Dermis microvascular lymphatic vessel endothelial cell (primary cell): ENCODE results near the gene S100A4. TPM values are rescaled to one million over a fixed set of nuclear protein-coding genes. Genes with fewer than 3 reads are reported as not detected.
A peak's percentile ranks its signal among the peaks of the same experiment; 100 is the strongest.
"Not testable (repeated sequence)": the region's sequence is repeated elsewhere in the genome, so short reads cannot be mapped to it uniquely, and the experiment has no call there.

Source experiments
- DNase-seq, 2 donors: peaks; one replicate each; pipeline versions ENCODE4 v3.0.0 to v3.0.0-alpha.2; 2010; ENCODE audit warnings: low read depth in 2 of 2
- total RNA-seq: library from RNA; depleted of rRNA; stranded (reverse); fragments of >200 nt; gene quantifications from 2 replicates; pipeline ENCODE4 v1.2.1, GENCODE V29; 2014

S100A4 gene
- total RNA-seq, 1 donor from 2014 or later, result 35.9 TPM

DNA sequence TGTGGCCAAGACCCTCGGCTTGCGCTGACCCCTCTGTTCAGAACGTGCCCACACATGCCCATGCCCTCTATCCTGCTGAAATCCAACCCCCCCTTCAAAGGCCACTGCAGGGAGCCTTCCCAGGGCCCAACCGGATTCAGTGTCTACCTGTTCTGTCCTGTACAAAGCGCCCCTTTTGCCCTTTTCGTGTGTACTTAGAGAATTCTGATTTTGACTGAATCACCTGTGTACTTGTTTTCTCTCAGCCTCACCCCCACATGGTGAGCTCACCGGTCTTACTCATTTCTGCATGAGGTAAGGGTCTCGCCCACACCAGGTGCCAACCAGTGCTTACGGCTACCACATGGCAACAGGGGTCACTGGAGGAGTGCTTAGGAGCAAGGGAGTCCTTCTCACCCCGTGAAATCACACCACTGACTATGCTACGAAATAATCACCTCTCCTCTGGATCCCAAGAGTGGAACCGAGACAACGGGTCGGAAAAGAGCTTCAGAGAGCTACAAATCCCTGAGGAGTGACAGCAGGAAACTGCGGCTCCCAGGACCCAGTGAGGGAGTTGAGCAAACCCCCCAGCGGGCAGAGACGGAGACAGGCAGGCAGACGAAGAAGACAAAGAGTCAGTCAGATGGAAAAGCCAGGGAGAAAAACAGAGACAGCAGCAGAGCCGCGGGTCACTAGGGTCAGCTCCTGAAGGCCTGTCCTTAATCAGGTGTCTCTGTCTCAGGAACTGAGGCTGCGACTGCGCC lies 22.2 kb upstream of the S100A4 start:
- peak in 1 of 2 donors; percentile 65 for DNase-seq

DNA sequence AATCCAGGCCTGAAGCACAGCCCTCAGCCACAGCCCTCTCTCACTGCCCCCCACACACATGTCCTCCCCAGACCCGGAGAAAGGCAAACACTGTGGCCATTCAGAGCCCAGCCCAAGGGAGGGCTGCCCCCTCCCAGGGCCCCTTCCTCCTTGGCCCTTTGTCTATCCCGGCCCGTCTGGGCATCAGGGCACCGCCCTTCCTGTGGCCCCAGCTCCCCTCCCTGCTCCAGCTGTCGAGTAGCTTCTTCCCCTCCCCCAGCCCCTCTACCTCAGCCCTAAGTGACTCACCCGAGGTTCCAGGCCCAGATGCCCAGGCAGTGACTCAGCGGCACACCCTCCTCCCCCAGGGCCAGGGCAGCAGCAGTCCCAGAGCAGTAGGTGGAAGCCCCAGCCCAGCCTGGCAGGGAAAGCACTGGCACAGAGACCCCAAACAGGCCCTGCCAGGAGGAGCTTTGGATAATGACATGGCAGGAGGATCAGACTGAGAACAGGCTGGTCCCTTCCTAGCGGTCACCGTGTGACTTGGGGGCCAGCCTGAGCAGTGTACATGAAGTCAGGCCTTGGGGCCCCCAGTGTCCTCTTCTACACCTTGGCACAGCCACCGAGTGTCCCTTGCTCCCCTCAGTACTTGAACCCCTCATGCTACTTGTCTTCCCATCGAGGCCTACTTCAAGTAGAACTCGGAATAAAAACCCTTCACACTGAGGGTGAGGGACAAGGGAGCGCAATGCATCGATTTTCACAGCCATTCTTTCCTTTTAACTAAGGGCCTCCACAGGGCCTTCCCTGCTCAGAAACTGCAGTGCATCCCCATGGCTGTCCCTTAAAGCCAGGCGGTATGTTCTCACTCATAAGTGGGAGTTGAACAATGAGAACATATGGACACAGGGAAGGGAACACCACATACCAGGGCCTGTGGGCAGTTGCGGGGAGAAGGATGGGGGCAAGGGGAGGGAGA lies 21.1 kb upstream of the S100A4 start:
- DNase-seq, result peak; percentile 70 to 98

DNA sequence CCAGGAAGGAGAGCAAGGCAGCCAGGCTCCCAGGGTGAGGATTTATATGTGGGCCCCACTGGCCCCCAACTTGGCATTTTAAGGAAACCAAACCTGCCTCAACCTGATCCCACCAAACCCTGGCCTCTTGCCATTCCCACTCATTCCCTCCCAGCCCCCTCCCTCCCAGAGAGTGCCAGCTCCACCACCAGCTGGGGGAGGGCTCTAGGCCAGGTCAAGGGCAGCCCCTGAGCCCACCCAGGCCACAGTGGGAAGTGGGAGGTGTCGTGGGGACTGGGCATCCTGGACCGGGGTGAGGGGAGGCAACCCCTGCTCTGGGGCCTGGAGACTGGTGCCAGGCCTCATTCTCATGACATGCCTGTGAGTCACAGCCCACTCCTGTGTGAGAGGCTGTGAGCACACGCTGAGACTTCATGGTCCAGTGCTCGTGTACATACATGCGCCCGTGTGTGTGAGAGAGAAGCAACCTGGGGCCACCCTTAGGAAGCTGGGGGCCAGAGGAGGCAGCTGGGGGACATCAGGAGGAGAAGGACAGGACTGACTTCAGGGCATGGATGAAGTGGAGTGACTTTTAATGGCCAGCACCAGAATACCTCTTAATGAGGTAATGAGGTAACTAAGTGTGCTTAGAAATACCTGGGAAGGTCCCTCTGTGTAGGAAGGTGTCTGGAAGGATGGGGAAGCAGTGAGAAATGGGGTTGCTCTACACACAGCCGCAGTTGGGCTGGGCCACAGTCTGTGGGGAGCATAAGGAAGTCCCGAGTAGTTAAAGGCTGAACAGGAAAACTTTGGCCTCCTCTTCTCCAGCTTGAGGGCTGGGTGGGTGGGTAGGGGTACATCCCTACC lies 20.1 kb upstream of the S100A4 start, which contains the start of gene S100A2:
Gene S100A2, minus strand, starts transcription at position 316 of the 846 bp plus-strand sequence. CDS start 1,967 bp downstream, outside the sequence.
- peak in 1 of 2 donors; percentile 91 for DNase-seq

DNA sequence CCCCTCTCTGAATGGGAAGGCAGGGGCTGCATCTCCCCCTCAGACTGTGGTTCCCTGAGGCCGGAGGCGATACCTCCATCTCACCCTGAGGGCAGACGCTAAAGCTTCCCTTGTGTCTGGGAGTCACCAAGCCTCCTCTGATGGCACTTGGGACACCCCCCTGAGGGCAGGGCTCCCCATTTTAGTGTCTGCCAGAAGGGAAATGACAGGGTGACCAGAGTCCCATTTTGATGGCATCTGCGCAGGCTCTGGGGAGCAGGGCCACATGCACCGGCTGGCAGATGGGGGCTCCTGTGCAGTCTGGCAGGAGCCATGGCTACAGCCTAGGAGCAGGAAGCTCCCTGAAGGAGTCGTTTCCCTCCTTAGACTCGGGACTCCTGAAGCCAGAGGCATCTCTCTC lies 18.4 kb upstream of the S100A4 start:
- no peak for DNase-seq

DNA sequence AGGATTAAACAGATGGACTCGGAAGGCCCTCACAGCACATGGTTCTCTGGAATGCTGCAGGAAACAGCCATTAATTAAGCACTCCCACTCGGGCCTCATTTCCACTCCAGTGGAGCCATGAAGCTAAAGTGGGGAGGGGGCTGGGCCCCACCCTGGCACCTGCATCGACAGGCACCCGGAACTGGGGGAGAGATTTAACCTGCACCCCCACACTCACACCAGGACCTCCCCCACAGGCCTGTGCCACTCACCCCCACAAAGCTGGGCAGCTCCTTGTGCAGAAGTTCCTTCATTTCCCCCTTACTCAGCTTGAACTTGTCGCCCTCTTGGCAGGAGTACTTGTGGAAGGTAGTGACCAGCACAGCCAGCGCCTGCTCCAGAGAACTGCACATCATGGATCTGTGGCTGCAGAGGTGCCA lies 17.9 kb upstream of the S100A4 start:
- no peak for DNase-seq

DNA sequence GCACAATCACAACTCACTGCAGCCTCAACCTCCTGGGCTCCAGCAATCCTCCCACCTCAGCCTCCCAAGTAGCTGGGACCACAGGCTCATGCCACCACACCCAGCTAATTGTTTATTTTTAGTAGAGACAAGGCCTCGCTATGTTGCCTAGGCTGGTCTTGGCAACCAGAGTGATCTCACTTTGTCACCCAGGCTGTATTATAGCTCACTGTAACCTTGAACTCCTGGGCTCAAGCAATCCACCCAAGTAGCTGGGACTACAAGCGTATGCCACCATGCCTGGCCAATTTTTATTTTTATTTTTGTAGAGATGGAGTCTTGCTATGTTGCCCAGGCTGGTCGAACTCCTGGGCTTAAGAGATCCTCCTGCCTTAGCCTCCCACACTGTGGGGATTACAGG lies 16.4 kb upstream of the S100A4 start:
- not testable (repeated sequence) for DNase-seq

DNA sequence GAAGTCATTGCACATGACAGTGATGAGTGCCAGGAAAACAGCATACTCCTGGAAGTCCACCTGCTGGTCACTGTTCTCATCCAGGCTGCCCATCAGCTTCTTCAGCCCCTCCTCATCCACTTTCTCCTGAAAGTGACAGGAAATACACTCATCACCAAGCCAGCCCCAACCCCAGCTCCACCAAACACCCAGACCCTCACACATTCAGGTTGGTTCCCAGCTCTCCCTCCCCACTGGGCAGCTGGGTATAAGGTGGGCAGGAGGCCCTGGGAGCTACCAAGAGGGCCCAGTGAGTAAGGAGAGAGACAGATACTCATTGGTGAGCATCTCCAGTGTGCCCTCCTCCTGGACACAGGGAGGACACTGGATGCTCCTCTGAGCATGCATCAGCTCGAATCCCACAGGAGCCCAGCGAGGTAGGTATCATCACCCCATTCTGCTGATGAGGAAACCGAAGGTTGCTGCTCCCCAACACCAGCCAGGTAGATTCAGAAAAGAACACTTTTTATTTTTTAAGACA lies 15.9 kb upstream of the S100A4 start:
- DNase-seq, result no peak

DNA sequence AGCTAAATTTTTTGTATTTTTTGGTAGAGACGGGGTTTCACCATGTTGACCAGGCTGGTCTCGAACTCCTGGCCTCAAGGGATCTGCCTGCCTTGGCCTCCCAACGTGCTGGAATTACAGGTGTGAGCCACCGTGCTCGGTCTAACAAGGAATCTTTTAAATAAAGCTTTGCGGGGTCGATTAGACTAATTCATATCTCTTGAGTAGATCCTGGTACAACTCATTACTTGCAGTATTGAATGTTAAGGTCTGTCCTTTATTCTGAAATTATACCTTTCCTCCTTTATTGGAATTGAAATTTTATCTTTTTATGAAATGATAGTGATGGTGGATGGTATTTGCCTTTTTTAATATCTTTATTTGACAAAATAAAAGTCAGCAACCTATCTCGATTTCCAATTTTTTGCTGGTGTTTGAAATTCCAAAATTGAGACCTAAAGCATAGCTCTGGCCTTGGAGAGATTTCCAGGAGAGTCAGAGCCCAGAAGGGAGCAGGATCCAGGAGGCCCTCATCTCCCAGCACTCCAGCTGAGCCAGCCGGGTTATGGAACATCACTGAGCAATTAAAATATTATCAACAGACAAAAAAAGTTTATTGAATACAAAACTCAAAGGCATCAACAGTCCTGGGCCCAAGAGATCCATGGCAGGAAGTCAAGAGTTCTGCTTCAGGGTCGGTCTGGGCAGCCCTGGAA lies 15.3 kb upstream of the S100A4 start:
- DNase-seq, result no peak

DNA sequence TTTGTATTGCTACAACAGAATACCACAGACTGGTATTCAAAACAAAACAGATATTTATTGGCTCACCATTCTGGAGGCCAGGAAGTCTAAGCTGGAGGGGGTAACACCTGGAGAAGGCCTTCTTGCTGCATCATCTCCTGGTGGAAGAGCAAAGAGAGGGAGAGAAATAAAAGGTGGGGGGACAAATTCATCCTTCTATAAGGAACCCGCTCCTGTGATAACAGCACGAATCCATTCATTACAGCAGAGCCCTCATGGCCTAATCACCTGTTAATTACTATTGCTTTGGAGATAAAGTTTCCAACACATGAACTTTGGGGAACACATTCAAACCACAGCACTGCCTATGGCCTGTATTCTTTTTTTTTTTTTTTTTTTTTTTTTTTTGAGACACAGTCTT lies 14.6 kb upstream of the S100A4 start:
- no peak for DNase-seq

DNA sequence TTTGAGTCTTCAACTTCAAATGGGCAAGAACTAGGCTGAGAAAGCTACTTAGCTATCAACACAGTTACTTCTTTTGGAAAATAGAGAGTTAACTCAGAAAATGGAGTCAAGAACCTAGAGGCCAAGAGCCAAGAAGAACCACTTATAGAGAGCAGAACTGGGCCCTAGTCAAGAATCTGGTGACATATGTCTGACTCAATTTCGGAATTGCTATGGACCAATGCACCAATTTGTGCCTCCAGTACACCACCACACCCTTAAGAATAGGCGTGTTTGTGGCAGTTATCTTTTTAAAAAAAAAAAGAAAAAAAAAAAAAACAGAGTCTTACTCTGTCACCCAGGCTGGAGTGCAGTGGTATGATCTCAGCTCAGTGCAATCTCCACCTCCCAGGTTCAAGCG lies 12.3 kb upstream of the S100A4 start:
- DNase-seq, result no peak

DNA sequence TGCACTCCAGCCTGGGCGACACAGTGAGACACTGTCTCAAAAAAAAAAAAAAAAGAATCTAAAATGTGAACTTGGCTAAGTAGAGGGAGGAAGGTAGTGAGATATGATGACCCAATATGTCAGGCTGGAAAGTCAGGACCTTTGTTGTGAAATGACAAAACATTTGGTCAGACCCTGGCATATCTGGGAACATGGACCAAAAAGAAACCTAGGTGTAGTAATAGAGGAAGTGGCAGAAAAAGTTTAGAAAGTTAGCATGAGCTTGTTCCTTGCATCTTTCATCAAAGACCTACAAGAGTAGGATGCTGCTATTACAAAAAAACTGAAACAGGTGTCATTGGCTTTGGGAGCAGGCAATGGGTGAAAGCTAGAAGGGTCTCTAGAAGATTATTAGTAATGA lies 10.7 kb upstream of the S100A4 start:
- DNase-seq, result no peak

DNA sequence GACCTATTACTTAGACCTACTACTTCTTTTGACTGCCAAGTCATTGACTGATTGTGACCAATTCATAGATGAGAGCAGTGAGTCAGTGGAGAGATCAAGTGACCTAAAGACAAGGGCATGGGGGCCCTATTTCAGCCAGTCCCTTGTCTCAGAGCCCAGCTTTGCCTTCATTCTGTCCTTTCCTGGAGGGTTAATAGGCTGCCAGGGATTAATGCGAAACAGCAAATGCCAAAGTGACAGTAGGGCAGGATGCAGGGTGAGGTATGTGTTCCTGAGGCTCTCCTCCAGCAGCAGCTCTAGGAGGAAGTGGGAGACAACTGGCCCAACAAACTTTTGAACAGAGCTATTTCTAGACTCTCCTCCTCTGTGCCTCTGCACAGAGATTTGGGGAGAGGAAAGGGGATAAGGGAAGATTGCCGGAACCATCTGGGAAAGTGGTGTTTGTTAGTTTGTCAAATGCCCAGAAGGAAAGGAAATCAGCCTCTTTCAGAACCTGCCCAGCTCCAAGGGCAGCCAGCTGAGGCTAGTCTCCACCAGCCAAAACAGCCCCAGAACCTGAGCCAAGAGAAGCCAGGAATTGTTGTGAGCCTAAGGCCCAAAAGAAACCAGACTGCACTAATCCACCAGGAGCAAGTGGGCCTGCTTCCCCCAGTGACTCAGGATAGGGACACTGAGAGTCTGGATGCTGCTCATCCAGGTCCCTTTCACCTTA lies 8.4 kb upstream of the S100A4 start:
- DNase-seq, result peak in 1 of 2 donors; percentile 38

DNA sequence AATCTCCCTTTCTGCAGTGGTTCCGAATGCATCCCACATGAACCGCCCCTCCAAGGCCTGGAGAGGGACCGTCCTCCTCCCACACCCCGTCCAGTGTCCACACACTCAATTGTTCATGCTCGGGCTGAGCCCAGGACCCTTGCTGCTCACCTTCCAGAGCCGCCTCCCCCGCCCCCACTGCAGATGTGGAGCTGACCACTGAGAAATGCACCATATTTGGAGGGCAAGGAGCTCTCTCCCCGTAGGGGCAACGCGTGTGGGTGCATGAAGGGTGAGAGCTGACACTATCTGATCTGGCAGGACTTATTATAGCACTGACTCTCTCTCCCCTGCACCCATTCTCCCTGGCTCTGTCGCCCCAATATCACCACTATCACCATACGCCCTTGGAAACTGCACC lies 7.5 kb upstream of the S100A4 start:
- DNase-seq, result no peak

DNA sequence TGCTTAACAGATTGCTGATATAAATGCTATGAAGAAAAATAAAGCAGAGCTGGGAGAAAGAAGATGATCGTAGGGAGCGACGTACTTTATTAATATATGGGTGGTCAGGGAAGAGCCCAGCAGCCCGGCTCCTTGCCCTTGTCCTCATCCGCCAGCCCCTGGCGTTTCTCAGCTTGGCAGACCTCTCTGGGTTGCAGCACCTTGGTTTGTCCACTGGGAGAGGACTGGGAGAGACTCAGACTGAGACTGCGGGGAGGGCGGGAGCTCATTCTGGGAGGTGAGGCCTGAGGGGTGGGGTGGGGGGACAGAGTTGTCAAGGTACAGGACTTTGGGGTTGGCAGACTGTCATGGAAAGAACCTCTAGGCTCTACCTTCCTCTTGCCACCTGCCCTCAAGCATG lies 6.7 kb upstream of the S100A4 start:
- no peak for DNase-seq

DNA sequence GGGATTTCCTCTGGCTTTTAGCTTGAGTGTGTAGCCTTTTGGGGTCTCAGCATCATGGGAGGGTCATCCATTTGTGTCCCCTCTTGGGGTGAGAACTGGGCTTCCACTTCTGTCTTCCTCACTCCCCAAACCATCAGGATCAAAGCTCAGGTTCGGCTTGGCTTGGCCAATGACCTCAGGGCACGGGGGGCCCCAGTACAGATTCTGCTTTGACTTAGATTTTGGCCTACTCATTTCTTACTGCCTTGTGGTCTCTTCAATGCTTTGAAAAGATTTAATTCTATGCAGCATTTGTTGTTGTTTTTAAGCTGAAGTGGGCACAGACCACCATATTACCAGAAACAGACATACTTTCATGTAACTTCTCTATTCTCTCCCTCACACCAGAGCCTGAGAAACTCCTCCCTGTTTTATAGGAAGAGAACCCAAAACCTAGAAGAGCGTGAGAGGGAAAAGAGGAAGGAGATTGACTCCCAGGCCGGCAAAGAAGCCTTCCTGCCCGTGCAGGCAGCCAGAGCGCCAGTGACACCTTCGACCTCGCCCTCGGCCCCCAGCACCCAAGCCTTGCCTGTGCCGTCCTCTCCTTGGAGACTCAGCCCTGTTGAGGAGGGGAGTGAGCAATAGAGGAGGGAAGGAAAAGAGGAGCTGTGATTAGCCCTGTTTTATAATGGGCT lies 5.4 kb upstream of the S100A4 start:
- DNase-seq, result no peak

DNA sequence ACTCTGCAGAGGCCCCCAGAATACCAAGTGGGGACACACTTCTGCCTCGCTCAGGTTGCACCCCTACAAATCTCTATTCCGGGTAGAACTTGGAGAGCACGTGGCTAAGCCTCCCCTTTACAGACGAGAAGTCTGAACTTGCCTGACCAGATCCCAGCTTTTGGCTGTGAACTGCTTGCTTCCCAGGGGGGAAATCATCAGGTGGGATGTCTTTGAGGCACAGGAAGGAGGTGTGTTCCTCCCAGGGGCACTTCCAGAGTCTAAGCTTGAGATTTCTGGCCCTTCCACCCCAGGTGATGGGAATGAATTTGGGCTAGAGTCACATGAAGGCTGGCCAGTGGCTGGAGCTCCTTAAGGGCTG lies 4.8 kb upstream of the S100A4 start:
- DNase-seq, result no peak

DNA sequence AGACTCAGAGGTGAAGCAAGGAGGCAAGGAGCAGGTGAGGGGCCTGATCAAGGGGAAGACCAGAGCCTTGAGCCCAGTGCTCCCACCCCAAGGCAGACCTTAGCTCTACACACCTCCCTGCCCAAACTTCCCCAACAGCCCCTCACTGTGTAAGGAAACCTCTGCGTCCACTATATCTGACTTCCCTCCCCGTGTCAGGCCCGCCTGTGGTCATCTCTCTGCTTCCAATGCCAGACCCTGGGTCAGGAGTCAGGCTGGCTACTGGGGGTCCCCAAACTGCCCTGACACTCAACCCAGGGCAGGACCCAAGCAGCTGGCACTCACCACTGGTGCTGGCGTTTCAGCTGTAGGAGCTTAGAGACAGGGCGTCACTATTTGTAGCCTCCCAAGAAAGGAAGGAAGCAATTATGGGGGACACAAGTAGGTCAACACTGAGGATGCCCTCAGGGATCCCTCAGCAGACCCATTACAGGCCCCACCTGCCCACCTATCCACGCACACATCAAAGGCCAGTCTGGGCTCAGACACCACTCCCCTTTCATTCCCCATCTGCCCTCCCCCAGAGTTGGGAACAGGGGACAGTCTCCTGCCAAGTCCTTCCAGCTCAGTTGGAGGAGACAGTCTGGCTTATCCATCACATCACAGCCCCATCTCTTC lies 4.3 kb upstream of the S100A4 start:
- DNase-seq, result no peak

DNA sequence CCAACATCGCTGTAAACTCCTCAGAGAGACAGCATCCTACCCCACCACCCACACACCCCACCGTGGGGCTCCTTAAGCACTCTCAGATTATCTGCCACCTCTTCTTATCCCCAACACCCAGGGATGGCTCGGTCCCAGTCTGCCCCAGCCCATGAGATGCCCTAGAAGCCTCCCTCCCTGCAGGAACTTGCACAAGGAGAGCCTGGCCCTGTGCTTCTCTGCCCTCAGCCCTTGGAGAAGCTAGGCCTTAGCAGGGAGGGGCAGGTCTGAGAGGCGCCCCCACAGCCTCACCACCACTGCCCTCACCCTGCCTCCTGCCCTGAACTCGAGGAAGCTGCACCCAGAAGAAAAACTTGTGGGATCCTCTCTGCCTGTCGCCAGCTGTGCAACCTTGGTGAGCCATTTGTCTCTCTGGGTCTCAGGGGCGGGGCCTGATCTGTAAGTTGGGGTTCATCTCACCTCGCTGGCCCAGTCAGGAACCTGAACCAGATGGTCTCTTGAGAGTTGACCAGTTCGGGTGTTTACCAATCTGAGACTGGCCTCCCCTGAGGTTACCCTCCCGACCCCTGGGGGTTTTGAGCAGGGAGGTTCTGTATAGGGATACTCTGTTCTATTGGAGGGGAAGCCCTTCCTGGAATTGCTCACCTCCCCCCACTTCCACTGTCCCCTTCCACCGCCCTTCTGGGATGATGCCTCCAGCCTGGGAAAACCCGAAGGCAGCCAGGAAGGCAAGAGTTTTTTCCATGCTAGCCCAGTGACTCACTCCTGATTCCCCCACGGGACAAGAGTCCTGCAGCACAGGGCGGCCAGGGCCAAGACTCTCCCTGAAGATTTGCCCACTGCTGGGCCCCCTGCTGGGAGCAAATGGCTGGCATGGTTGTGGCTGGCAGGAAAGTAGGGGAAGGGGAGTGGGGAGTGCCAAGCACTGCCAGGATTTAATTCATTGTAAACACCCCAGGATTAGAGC lies 3.4 kb upstream of the S100A4 start, which contains the start of gene S100A3:
Gene S100A3, minus strand, starts transcription at position 537 of the 967 bp plus-strand sequence. CDS start 773 bp downstream, outside the sequence.
- peak in 1 of 2 donors; percentile 88 for DNase-seq
